Trophoblast cell (in vitro differentiated cells and primary cell): ENCODE results near the gene LTF.
"Not testable (repeated sequence)": the region's sequence is repeated elsewhere in the genome, so short reads cannot be mapped to it uniquely, and the experiment has no call there.

ENCODE experiments used
- DNase-seq, 2 donors: peaks; one replicate each; pipeline ENCODE4 v3.0.0-alpha.2; 2016
- H2AFZ ChIP-seq: 2 replicates; pipeline ENCODE4 v1.6.1; 2013; ENCODE audit warnings: low read length, moderate library complexity, mild to moderate bottlenecking; ENCODE audit not compliant: insufficient read depth, poor library complexity
- H2AK5ac ChIP-seq: 2 replicates; pipeline ENCODE4 v1.6.1; 2013; ENCODE audit warnings: mild to moderate bottlenecking, low read length
- H2BK120ac ChIP-seq: 2 replicates; pipeline ENCODE4 v1.6.1; 2013; ENCODE audit warnings: low read length, mild to moderate bottlenecking, moderate library complexity; ENCODE audit not compliant: insufficient read depth, poor library complexity
- H2BK12ac ChIP-seq: 2 replicates; pipeline ENCODE4 v1.6.1; 2013; ENCODE audit warnings: mild to moderate bottlenecking, low read length, moderate library complexity
- H2BK5ac ChIP-seq: 2 replicates; pipeline ENCODE4 v1.6.1; 2013; ENCODE audit warnings: low read length, low read depth, moderate library complexity, mild to moderate bottlenecking; ENCODE audit not compliant: poor library complexity
- H3K14ac ChIP-seq: 2 replicates; pipeline ENCODE4 v1.6.1; 2013; ENCODE audit warnings: mild to moderate bottlenecking, low read length
- H3K18ac ChIP-seq: 2 replicates; pipeline ENCODE4 v1.6.1; 2013; ENCODE audit warnings: mild to moderate bottlenecking, low read length
- H3K23ac ChIP-seq: 2 replicates; pipeline ENCODE4 v1.6.1; 2013; ENCODE audit warnings: low read length
- H3K27ac ChIP-seq: 2 replicates; pipeline ENCODE4 v1.5.1; 2013; ENCODE audit warnings: low read depth, mild to moderate bottlenecking, inconsistent platforms, low read length, moderate library complexity
- H3K27me3 ChIP-seq: 2 replicates; pipeline ENCODE4 v1.6.1; 2013; ENCODE audit warnings: inconsistent platforms, mild to moderate bottlenecking, low read length, moderate library complexity; ENCODE audit not compliant: insufficient read depth
- H3K36me3 ChIP-seq, 2 experiments: 1 replicate in 1 of 2; 2 replicates in 1 of 2; pipeline ENCODE4 v1.6.1; 2013; ENCODE audit warnings: low read length in 2 of 2, mild to moderate bottlenecking in 2 of 2, moderate library complexity in 1 of 2; ENCODE audit not compliant: insufficient read depth in 2 of 2, control insufficient read depth in 1 of 2
- H3K4ac ChIP-seq: 2 replicates; pipeline ENCODE4 v1.6.1; 2013; ENCODE audit warnings: low read depth, mild to moderate bottlenecking, low read length, moderate library complexity
- H3K4me1 ChIP-seq, 2 experiments: 1 replicate in 1 of 2; 2 replicates in 1 of 2; pipeline ENCODE4 v1.6.1; 2013; ENCODE audit warnings: low read length in 2 of 2, mild to moderate bottlenecking in 2 of 2, moderate library complexity in 1 of 2; ENCODE audit not compliant: insufficient read depth in 2 of 2, control insufficient read depth in 1 of 2
- H3K4me2 ChIP-seq: 2 replicates; pipeline ENCODE4 v1.6.1; 2013; ENCODE audit warnings: inconsistent platforms, mild to moderate bottlenecking, low read length, moderate library complexity
- H3K4me3 ChIP-seq: 2 replicates; pipeline ENCODE4 v1.5.1; 2013; ENCODE audit warnings: mild to moderate bottlenecking, low read depth, low read length, inconsistent platforms
- H3K79me1 ChIP-seq: one replicate; pipeline ENCODE4 v1.6.1; 2013; ENCODE audit warnings: low read length
- H3K79me2 ChIP-seq: 2 replicates; pipeline ENCODE4 v1.6.1; 2013; ENCODE audit warnings: low read length, mild to moderate bottlenecking; ENCODE audit not compliant: control insufficient read depth, insufficient read depth, poor library complexity
- H3K9ac ChIP-seq: 2 replicates; pipeline ENCODE4 v1.6.1; 2013; ENCODE audit warnings: mild to moderate bottlenecking, low read length
- H3K9me3 ChIP-seq: 2 replicates; pipeline ENCODE4 v1.6.1; 2013; ENCODE audit warnings: low read depth, mild to moderate bottlenecking, control low read depth, inconsistent platforms, low read length; ENCODE audit not compliant: insufficient read depth
- H4K12ac ChIP-seq: 2 replicates; pipeline ENCODE4 v1.6.1; 2013; ENCODE audit warnings: low read depth, mild to moderate bottlenecking, low read length, moderate library complexity
- H4K8ac ChIP-seq: 2 replicates; pipeline ENCODE4 v1.6.1; 2013; ENCODE audit warnings: low read depth, mild to moderate bottlenecking, low read length, moderate library complexity
- H4K91ac ChIP-seq: one replicate; pipeline ENCODE4 v1.6.1; 2013; ENCODE audit warnings: low read depth, mild to moderate bottlenecking, low read length, moderate library complexity
- WGBS: extraction: QIAGEN DNeasy Blood & Tissue Kit; methylation state at CpG from one replicate; pipeline ENCODE4 v1.1.7; 2013; ENCODE audit warnings: missing lambda C conversion rate; ENCODE audit not compliant: insufficient read length, insufficient coverage; ENCODE audit errors: extremely low coverage; 5-methylcytosine and 5-hydroxymethylcytosine counted together

The LTF gene

GRCh38 chr3:46496746-46497555, 32.2 kb upstream of the LTF start:
- Histone ChIP-seq H3K14ac (peak overlapping the region; percentile 21), H2BK120ac (no peak overlapping the region), H2BK5ac (no peak overlapping the region), H3K36me3 (no peaks in the 10 kb centered on the region), H2BK12ac (no peak overlapping the region), H3K27ac (peak overlapping the region; percentile 26), H3K23ac (no peak overlapping the region), H2AFZ (no peak overlapping the region), H3K18ac (peak overlapping the region; percentile 4), H3K9me3 (no peaks in the 10 kb centered on the region), H3K4ac (no peak overlapping the region), H2AK5ac (peak overlapping the region; percentile 31), H3K4me3 (no peak overlapping the region), H3K9ac (no peak overlapping the region), H4K8ac (no peak overlapping the region), H3K79me2 (no peaks in the 10 kb centered on the region), H3K79me1 (peaks cover 8% of the 10 kb centered on the region), H3K4me1 (peaks cover 6 to 13% of the 10 kb centered on the region in 2 experiments), H3K4me2 (no peak overlapping the region), H3K27me3 (no peaks in the 10 kb centered on the region), H4K91ac (peak overlapping the region; percentile 12), H4K12ac (no peak overlapping the region)
- DNase-seq = no peak
- WGBS = no CpG with 5 or more reads among the region's 9 CpGs

DNA sequence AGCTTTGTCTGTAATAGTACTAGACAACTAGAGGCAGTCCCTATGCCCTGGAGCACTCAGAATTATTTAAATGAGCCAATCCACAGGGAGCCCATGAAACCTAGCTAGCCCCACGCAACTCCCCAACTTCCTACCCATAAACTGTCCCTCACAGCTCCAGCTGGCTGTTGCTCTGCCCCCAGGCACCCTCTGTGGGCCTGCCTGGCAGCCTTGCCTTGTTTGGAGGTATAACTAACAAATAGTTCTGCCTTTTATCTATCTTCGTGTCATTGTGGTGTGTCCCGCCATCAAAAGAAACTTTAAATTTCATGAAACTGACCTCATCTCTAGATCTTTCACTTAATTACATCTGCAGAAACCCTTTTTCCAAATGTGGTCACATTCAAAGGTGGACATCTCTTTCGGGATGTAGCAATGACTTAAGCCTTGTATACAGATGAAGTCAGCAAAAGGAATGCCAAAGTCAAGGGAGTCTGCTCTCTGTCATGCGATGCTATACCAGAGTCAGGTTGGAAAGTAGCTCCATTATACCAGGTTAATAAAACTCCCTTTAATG, 31.3 kb upstream of the LTF start:
- Histone ChIP-seq H4K91ac (no peak overlapping the region), H3K4me2 (peak overlapping the region; percentile 4)
- no CpG with 5 or more reads among the region's 5 CpGs for WGBS

DNA sequence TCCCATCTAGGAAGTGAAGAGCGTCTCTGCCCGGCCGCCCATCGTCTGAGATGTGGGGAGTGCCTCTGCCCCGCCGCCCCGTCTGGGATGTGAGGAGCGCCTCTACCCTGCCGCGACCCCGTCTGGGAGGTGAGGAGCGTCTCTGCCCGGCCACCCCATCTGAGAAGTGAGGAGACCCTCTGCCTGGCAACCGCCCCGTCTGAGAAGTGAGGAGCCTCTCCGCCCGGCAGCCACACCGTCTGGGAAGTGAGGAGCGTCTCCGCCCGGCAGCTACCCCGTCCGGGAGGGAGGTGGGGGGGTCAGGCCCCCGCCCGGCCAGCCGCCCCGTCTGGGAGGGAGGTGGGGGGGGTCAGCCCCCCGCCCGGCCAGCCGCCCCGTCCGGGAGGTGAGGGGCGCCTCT, 29.8 kb upstream of the LTF start:
- H3K79me2 ChIP-seq, DNase-seq, H3K14ac ChIP-seq, H3K4ac ChIP-seq, H2BK120ac ChIP-seq, H3K18ac ChIP-seq, H4K8ac ChIP-seq, H3K9ac ChIP-seq, H3K36me3 ChIP-seq, H3K9me3 ChIP-seq, H3K79me1 ChIP-seq, H3K27ac ChIP-seq, H3K23ac ChIP-seq, H4K91ac ChIP-seq, H2BK12ac ChIP-seq, H2BK5ac ChIP-seq, H3K4me2 ChIP-seq, H2AFZ ChIP-seq, H3K27me3 ChIP-seq, H3K4me3 ChIP-seq, H4K12ac ChIP-seq, H2AK5ac ChIP-seq: not testable (repeated sequence)
- peaks cover 3 to 13% of the 10 kb centered on the region in 2 experiments for H3K4me1 ChIP-seq
- no CpG with 5 or more reads among the region's 33 CpGs for WGBS

More for the DNA sequence above, 31.3 kb upstream of the LTF start:
- Histone ChIP-seq H2BK12ac (no peak overlapping the region), H3K79me2 (no peaks in the 10 kb centered on the region), H3K23ac (no peak overlapping the region), H2BK5ac (peak overlapping the region; percentile 12), H3K4me1 (peaks cover 6 to 13% of the 10 kb centered on the region in 2 experiments), H3K79me1 (peaks cover 8% of the 10 kb centered on the region), H3K36me3 (no peaks in the 10 kb centered on the region), H3K9ac (no peak overlapping the region), H4K12ac (no peak overlapping the region), H3K4ac (no peak overlapping the region), H4K8ac (no peak overlapping the region), H2AK5ac (no peak overlapping the region), H3K27ac (peak overlapping the region; percentile 57), H3K14ac (no peak overlapping the region), H3K18ac (no peak overlapping the region), H2BK120ac (peak overlapping the region; percentile 30), H3K27me3 (no peaks in the 10 kb centered on the region), H3K4me3 (no peak overlapping the region), H3K9me3 (no peaks in the 10 kb centered on the region), H2AFZ (no peak overlapping the region)
- DNase-seq = peak in 1 of 2 donors; percentile 70

DNA sequence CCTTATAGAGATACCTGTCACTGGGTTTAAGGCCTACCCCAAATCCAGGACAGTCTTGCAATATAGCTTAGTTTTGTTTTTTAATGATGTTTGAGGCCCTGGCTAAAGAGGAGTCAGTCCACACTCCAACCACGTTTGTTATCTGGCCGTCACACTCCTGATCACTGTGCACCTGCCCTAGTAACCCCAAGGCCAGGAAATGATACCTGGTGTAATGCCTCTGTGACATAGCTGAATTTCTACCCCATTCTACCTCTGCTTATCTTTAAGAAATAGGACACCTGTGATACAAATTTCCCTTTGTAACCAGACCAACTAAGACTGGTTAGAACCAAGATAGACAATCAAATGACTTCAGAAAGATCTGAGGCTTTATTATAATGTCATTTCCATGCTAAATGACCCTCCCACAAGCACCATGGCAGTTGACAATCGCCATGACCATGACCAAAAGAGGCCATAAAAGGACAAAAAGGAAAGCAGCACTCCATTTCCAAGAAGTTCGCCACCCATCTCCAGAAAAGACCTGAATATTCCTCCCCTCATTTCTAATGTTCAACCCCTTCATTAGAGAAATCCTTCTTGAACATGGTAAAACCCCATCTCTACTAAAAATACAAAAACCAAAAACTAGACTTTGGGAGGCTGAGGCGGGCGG, 28.3 kb upstream of the LTF start:
- Histone ChIP-seq H3K79me1 (peaks cover 6% of the 10 kb centered on the region), H2AFZ (no peak overlapping the region), H2BK12ac (no peak overlapping the region), H3K9me3 (no peaks in the 10 kb centered on the region), H4K8ac (no peak overlapping the region), H4K12ac (no peak overlapping the region), H3K23ac (no peak overlapping the region), H3K27me3 (no peaks in the 10 kb centered on the region), H3K4me1 (peaks cover 3 to 12% of the 10 kb centered on the region in 2 experiments), H3K9ac (no peak overlapping the region), H4K91ac (no peak overlapping the region), H3K4ac (no peak overlapping the region), H3K27ac (no peak overlapping the region), H3K4me3 (no peak overlapping the region), H2BK120ac (no peak overlapping the region), H3K79me2 (no peaks in the 10 kb centered on the region), H3K36me3 (no peaks in the 10 kb centered on the region), H3K14ac (no peak overlapping the region), H2BK5ac (no peak overlapping the region), H2AK5ac (no peak overlapping the region), H3K18ac (no peak overlapping the region), H3K4me2 (no peak overlapping the region)
- no CpG with 5 or more reads among the region's 6 CpGs for WGBS
- no peak for DNase-seq
